ENCODE measurements around the gene DUSP6.

GRCh38 chr12:89353188-89353822 is 1.0 kb upstream of the DUSP6 start:
- no peak for TF ChIP-seq EZH2 (IDR thresholded peaks at IDR 0.05)
- TF ChIP-seq POLR2AphosphoS5 (IDR thresholded peaks at IDR 0.05; ENCODE audit: borderline replicate concordance, low read depth, low read length), result no peak
- no peak for TF ChIP-seq FOXP2 (optimal IDR thresholded peaks at IDR 0.05; ENCODE audit: control extremely low read depth, extremely low read length, insufficient read depth)

Data from SK-N-MC (cell line).